HL-60 (cell line): ENCODE results near the gene LHFPL6.

Experiments used
- CTCF ChIP-seq: IDR thresholded peaks from one replicate; pipeline ENCODE4 v1.5.1; 2011; ENCODE audit warnings: low read length, control low read depth, inconsistent platforms; ENCODE audit not compliant: insufficient read depth
- GABPA ChIP-seq: IDR thresholded peaks from 2 replicates; pipeline ENCODE4 v1.6.1; 2012; ENCODE audit warnings: low read depth
- POLR2AphosphoS5 ChIP-seq: IDR thresholded peaks from 2 replicates; pipeline ENCODE4 v1.6.1; 2012; ENCODE audit warnings: low read depth
- REST ChIP-seq: IDR thresholded peaks from 2 replicates; pipeline ENCODE4 v1.6.1; 2012; ENCODE audit warnings: low read depth; ENCODE audit not compliant: insufficient replicate concordance
- SPI1 ChIP-seq: IDR thresholded peaks from 2 replicates; pipeline ENCODE4 v1.6.1; 2012; ENCODE audit warnings: low read depth, mild to moderate bottlenecking, borderline replicate concordance

GRCh38 chr13:39486758-39487157 lies 116.2 kb downstream of the LHFPL6 start:
- TF ChIP-seq CTCF (no peak), POLR2AphosphoS5 (no peak), REST (no peak), GABPA (no peak), SPI1 (no peak)
